Islet precursor cell (in vitro differentiated cells): ENCODE data around the gene UCN3.
A peak's percentile ranks its signal among the peaks of the same experiment; 100 is the strongest.

Experiments used
- DNase-seq: peaks from one replicate; pipeline ENCODE4 v3.0.0-alpha.2; 2018

Gene UCN3

DNA sequence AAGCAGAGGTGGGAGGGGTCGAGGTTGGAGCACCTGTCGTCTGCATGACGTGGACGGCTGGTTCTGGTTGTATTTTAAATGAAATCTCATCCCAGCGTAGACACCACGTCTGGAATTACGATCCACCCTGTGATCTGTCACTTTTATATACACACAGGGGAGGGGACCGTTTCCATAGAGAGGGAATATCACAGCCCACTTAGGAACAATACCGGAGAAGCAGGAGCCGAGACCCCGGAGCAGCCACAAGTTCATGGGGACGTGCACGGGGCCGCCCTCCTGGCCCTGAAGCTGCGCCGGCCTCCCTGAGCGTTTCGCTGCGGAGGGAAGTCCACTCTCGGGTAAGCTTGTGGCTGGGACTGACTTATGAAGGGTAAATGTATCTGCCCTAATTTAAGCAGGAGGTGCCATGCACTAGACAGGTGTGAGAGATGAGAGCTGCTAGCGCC, at the start of gene UCN3:
Gene UCN3 (plus strand): TSS at position 77 of the 449 bp plus-strand sequence. CDS start 8,755 bp downstream, outside the sequence.
- no peak for DNase-seq

DNA sequence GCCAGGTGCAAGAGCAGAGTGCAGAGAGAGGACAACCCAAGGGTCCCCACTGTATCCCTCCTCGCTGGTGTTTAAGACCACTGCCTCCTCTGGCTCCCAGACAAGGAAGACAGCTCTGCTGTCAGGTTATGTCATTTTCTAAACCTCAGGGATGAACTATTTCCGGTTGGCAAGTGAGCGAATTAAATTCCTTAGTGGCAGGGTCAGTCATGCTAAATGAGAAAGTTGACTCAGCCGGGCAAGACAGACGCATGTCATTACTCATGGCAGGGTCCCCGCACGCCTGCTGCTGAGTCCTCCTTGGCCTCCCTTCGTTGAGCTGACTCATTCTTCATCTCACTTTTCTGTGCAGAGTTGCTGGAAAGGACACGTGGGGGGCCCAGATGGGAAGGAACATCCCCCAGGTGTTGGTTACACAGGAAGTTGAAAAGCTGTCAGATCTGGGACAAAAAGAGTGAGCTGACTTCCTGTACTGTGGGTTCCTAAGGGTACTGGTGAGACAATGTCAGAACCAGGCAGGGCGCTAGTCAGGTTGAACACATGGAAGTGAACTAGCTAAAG, 47.1 kb upstream of the UCN3 start:
- peak; percentile 73 for DNase-seq

- DNase-seq: no peak
Observed at GRCh38 chr10:5318148-5318547, 46.6 kb upstream of the UCN3 start.

DNA sequence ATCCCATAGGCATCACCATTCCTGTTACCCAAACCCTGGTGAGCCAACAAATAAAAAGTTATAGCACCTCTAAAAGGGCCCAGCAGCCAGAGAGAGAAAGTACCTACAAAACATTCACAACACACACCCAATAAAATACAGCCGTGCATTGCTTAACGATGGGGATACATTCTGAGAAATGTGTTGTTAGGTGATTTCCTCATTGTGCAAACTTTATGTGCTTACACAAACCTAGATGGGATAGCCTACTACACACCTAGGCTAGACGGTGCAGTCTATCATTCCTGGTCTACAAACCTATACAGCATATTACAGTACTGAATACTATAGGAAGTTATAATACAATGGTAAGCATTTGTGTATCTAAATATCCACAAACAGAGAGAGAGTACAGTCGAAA, 44.9 kb upstream of the UCN3 start:
- no peak for DNase-seq

DNA sequence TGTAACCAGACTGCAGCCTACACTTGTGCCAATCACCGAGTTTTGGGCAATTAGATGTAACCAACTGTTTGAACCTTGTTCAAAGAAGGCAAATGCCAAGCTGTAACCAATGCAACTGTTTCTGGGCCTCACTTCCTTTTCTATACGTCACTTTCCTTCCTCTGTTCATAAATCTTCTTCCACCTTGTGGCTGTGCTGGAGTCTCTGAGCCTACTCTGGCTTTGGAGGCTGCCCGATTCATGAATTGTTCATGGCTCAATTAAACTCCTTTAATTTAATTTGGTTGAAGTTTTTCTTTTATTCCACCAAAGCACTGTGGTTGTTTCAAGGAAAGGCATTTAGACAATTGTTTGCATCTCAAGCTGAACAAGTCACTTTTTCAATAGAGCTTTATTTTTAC, 43.5 kb upstream of the UCN3 start:
- no peak for DNase-seq

DNA sequence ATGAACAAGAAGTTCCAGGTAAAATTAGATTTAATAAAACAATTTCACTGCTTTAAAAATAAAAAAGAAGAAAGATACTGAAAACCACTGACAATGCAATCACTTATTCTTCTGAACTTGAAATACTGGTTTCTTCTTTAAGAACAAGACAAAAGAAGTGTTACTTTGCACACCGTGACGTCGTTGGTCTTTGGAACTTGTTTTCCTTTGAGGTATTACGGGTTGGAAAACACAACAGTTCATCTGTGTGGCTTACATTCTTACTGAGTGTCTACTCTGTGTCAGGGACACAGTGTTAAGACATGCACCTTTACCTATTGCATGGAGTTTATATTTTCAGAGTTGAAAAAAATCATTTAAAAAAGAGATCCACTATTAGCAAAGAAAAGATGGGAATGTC, 41.3 kb upstream of the UCN3 start:
- no peak for DNase-seq

GRCh38 chr10:5325076-5325475, 39.7 kb upstream of the UCN3 start:
- DNase-seq: no peak

GRCh38 chr10:5334196-5334880, 30.4 kb upstream of the UCN3 start:
- no peak for DNase-seq

DNA sequence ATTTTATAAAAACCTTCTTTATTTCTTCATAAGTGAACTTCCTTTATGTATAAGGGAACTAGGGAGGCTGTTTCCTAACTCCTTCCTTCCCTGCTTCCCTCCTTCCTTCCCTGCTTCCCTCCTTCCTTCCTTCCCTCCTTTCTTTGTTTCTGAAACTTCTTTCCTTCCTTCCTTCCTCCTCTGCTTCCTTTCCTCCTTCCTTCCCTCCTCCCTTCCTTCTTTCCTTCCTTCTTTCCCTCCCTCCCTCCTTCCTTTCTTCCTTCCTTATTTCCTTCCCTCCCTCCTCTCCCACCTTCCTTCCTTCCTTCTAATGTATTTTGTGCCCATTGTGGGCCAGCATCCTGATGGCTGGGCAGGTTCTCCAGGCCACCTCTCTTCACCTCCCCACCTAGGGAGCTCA, 26.8 kb upstream of the UCN3 start:
- DNase-seq: no peak

GRCh38 chr10:5343092-5343491, 21.7 kb upstream of the UCN3 start:
- no peak for DNase-seq

DNA sequence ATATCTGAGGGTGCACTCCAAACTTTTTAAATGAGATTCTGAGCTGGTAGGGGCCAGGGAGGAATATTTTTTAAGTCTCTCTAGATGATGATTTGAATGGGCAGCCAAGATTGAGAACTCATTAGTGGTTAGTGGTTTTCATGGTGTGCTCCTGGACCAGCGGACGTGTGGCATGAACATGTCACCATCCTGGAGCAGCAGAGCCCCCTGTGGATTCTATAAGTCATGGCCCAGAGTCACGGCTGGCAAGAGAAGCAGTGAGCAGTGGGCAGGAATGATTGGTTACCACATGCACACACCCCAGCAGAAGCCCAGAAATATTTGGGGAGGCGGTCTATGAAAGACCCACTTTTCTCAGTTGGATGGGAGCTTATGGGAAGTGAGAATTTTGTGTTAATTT, 21.2 kb upstream of the UCN3 start:
- DNase-seq: no peak

GRCh38 chr10:5343979-5344378, 20.8 kb upstream of the UCN3 start:
- DNase-seq: no peak

DNA sequence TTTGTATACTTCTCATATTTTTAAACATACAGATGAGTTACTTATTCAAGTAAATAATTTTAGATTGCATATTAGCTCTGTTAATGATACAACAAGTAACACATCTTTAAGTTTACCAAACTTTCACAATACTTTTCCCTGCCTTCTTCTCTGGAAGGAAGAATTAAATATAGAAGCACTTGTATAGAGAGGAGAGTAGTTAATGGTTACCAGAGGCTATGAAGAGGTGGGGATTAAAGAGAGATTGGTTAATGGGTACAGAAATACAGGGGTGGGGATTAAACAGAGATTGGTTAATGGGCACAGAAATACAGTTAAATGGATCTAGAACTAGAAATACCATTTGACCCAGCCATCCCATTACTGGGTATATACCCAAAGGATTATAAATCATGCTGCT, 20.0 kb upstream of the UCN3 start:
- DNase-seq: no peak

GRCh38 chr10:5346881-5347280, 17.9 kb upstream of the UCN3 start:
- no peak for DNase-seq

DNA sequence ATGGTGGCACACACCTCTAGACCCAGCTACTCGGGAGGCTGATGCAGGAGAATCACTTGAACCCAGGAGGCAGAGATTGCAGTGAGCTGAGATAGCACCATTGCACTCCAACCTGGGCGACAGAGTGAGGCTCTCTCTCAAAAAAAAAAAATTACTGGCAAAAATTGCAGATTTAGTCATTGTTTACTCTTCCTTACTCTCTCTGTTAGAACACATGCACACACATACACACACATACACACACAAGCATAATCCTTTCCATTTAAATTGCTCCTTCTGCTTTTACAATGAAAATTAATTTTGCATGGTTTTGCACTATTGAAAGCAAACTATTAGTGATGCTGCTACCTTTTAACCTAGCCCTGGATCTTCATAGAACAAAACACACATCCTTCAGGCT, 15.4 kb upstream of the UCN3 start:
- DNase-seq: no peak

DNA sequence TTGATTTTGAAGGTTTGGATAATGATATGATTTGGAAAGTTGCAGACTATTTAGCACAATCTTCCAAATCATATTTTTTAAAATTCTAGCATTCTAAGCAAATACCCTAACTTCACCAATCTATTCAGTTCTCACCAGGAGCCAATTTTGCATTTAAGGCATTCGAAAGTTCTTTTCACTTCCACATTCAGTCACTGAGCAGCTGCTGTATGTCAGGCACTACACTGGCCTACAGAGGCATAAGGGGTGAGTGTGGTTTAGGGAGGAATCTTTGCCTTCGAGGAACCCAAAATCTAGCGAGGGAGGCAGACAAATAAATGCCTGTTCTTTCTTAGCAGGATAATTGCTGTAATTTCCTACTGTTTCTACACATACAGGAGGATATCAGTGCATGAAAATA, 10.7 kb upstream of the UCN3 start:
- DNase-seq: no peak

- DNase-seq: no peak
Observed at GRCh38 chr10:5355594-5356301, 9.0 kb upstream of the UCN3 start.

DNA sequence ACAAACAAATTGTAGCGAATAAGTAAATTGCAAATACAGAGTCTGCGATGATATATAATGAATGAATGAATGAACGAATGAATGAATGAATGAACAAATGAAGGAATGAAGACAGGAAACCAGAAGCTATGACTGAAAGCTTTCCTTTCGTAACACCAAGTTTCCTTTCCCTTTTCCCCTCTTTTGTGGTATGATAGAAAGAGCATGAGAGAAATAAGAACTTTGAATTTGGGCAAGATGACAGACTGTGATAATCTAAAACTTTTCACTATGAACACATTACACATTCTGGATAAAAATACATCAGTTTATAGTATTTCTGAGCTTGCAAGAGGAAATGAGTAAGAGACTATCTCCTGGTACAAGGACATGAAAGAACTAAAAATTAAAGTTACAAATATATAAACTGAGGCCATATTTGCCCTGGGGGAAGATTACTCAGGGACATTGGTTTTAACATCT, 8.4 kb upstream of the UCN3 start:
- DNase-seq: no peak

GRCh38 chr10:5360318-5360915, 4.3 kb upstream of the UCN3 start:
- DNase-seq: no peak

DNA sequence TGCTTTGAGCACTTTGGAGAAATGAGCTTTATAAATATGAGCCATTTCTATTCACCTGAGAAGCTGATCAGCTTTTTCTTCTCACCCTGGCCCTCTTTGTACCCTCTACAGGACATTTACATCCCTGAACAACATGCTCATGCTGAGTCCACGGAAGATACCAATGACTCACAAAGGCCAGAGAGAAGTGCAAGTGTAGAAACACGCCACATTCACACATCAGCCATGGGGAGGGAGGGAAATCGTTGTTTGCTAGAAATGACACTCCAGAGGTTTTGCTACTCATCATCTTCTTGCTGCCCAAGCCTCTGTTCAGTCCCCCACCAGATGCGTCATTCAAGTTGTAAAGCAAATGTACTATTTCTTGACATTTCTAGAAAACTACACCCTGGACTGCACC, 2.8 kb upstream of the UCN3 start:
- DNase-seq: no peak

- no peak for DNase-seq
Observed at GRCh38 chr10:5362873-5363272, 1.9 kb upstream of the UCN3 start.

- no peak for DNase-seq
Observed at GRCh38 chr10:5364374-5364773, 392 bp upstream of the UCN3 start.

- no peak for DNase-seq
Observed at GRCh38 chr10:5365928-5366327, 1.2 kb downstream of the UCN3 start.
